ENCODE data around the gene SRMS. TPM values are rescaled to one million over a fixed set of nuclear protein-coding genes. Genes with fewer than 3 reads are reported as not detected.
A peak's percentile ranks its signal among the peaks of the same experiment; 100 is the strongest.
"Not testable (repeated sequence)": the region's sequence is repeated elsewhere in the genome, so short reads cannot be mapped to it uniquely, and the experiment has no call there.

The SRMS gene
- total and polyA plus RNA-seq, 2 of the 13 experiments (the other 11 are each of a cell fraction or from before 2014, with no cell fraction given): not detected

GRCh38 chr20:63571087-63571478 lies 23.5 kb upstream of the SRMS start:
- H2AFZ ChIP-seq (ENCODE audit: low read length); intact Hi-C loops (cut with micrococcal nuclease; ENCODE audit: unreplicated experiment); in situ Hi-C loops (cut with HindIII; ENCODE audit: extremely low pct_ligation_motif_present, low pct_unique_long_range_greater_than_20kb); H3K4me2 ChIP-seq (ENCODE audit: low read depth, low read length); DNase-seq (ENCODE audit: low spot score); H3K36me3 ChIP-seq (replicated peaks in 1 of 2; ENCODE audit: control insufficient read depth in 1 of 2, insufficient read depth in 2 of 2, low read length in 2 of 2); BruUV-seq (replicated peaks); H4K20me1 ChIP-seq (ENCODE audit: insufficient read depth, low read length); ATAC-seq; H3K4me3 ChIP-seq (replicated peaks in 1 of 3; ENCODE audit: insufficient read depth in 1 of 3, low read depth in 2 of 3, low read length in 3 of 3); H3K27me3 ChIP-seq (ENCODE audit: control insufficient read depth in 1 of 2, insufficient read depth in 2 of 2, low read length in 2 of 2); H3K79me2 ChIP-seq (ENCODE audit: insufficient read depth, low read length); H3K9ac ChIP-seq (ENCODE audit: insufficient read depth, low read depth, low read length); FAIRE-seq; H3K9me3 ChIP-seq (ENCODE audit: low read length); H3K27ac ChIP-seq (ENCODE audit: extremely low read length, insufficient read depth, low read length); CTCF ChIA-PET (ENCODE audit: low intra/inter-chr PET ratio, low total read pairs): not testable (repeated sequence)
- peaks cover 30% of the 10 kb centered on the region for H3K4me1 ChIP-seq (ENCODE audit: insufficient read depth, low read length)
- POLR2A ChIA-PET: interaction anchor here (1.5 kb wide), 1 partner anchor 294 kb away, joined by 3 read pairs; the partner anchor contains the start of gene TPD52L2
- 68% methylated on average over 9 of the region's 11 CpGs for WGBS (ENCODE audit: low lambda C conversion rate)

- Histone ChIP-seq H3K79me2 (ENCODE audit: insufficient read depth, low read length) (no peaks in the 10 kb centered on the region), H3K9ac (ENCODE audit: insufficient read depth, low read depth, low read length) (no peak overlapping the region), H3K27ac (ENCODE audit: extremely low read length, insufficient read depth, low read length) (no peak overlapping the region), H4K20me1 (ENCODE audit: insufficient read depth, low read length) (peaks cover 2% of the 10 kb centered on the region; the same call in 1 of the 2 replicates), H3K4me3 (replicated peaks in 1 of 3; ENCODE audit: insufficient read depth in 1 of 3, low read depth in 2 of 3, low read length in 3 of 3) (no peak overlapping the region), H3K9me3 (ENCODE audit: low read length) (no peaks in the 10 kb centered on the region), H3K4me1 (ENCODE audit: insufficient read depth, low read length) (peaks cover 24% of the 10 kb centered on the region), H3K36me3 (replicated peaks in 1 of 2; ENCODE audit: control insufficient read depth in 1 of 2, insufficient read depth in 2 of 2, low read length in 2 of 2) (no peaks in the 10 kb centered on the region), H3K27me3 (ENCODE audit: control insufficient read depth in 1 of 2, insufficient read depth in 2 of 2, low read length in 2 of 2) (no peaks in the 10 kb centered on the region), H3K4me2 (ENCODE audit: low read depth, low read length) (no peak overlapping the region), H2AFZ (ENCODE audit: low read length) (no peak overlapping the region)
- no peak for ATAC-seq
- DNase-seq (ENCODE audit: low spot score): no peak
- intact Hi-C loops (cut with micrococcal nuclease; ENCODE audit: unreplicated experiment) (no loop called here), in situ Hi-C loops (cut with HindIII; ENCODE audit: extremely low pct_ligation_motif_present, low pct_unique_long_range_greater_than_20kb) (no loop called here)
- peak; percentile 27; the same call in 1 of the 2 replicates for TF ChIP-seq MNT (IDR thresholded peaks at IDR 0.05)
- no peak for TF ChIP-seq CENPBD1 (CRISPR knock-in tag; IDR thresholded peaks at IDR 0.05; ENCODE audit: borderline replicate concordance, low read depth)
- TF ChIP-seq PCBP1 (IDR thresholded peaks at IDR 0.05; ENCODE audit: borderline replicate concordance, low read depth, low read length): 0 out of 2 replicates have a peak, but pooled peaks have one; percentile 34
- TF ChIP-seq HOMEZ (CRISPR knock-in tag; IDR thresholded peaks at IDR 0.05; ENCODE audit: low read depth): no peak
- peak; percentile 72 for TF ChIP-seq AGO2 (optimal IDR thresholded peaks at IDR 0.05; ENCODE audit: low read depth, low read length)
- TF ChIP-seq ZNF512B (CRISPR knock-in tag; IDR thresholded peaks at IDR 0.05; ENCODE audit: borderline replicate concordance): no peak
- 0 out of 2 replicates have a peak, but pooled peaks have one; percentile 17 for TF ChIP-seq POLR2G (IDR thresholded peaks at IDR 0.05; ENCODE audit: low read depth, low read length)
- TF ChIP-seq ZNF703 (CRISPR knock-in tag; IDR thresholded peaks at IDR 0.05; ENCODE audit: borderline replicate concordance): no peak
- WGBS (ENCODE audit: low lambda C conversion rate): 66% methylated on average over 28 of the region's 28 CpGs
- no peak for FAIRE-seq
- ChIA-PET POLR2A (interaction anchor here (1.5 kb wide), 1 partner anchor 295 kb away, joined by 3 read pairs; the partner anchor contains the start of gene TPD52L2), CTCF (ENCODE audit: low intra/inter-chr PET ratio, low total read pairs) (no interaction called here)
- no TSS peak for BruUV-seq (replicated peaks)
Observed at GRCh38 chr20:63570281-63571086, 22.9 kb upstream of the SRMS start.
